ENCODE results near the gene FBXO47.
"Not testable (repeated sequence)": the region's sequence is repeated elsewhere in the genome, so short reads cannot be mapped to it uniquely, and the experiment has no call there.

The FBXO47 gene

DNA sequence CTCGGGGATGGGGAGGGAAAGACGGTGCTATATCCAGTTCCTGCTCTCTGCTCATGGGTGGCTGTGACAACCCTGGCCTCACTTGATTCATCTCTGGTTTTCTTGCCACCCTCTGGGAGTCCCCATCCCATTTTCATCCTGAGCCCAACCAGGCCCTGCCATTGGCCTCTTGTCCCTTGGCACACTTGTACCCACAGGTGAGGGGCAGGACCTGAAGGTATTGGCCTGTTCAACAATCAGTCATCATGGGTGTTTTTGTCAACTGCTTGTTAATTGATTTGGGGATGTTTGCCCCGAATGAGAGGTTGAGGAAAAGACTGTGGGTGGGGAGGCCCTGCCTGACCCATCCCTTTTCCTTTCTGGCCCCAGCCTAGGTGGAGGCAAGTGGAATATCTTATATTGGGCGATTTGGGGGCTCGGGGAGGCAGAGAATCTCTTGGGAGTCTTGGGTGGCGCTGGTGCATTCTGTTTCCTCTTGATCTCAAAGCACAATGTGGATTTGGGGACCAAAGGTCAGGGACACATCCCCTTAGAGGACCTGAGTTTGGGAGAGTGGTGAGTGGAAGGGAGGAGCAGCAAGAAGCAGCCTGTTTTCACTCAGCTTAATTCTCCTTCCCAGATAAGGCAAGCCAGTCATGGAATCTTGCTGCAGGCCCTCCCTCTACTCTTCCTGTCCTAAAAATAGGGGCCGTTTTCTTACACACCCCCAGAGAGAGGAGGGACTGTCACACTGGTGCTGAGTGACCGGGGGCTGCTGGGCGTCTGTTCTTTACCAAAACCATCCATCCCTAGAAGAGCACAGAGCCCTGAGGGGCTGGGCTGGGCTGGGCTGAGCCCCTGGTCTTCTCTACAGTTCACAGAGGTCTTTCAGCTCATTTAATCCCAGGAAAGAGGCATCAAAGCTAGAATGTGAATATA, 46.6 kb downstream of the FBXO47 start:
- DNase-seq: no peak

DNA sequence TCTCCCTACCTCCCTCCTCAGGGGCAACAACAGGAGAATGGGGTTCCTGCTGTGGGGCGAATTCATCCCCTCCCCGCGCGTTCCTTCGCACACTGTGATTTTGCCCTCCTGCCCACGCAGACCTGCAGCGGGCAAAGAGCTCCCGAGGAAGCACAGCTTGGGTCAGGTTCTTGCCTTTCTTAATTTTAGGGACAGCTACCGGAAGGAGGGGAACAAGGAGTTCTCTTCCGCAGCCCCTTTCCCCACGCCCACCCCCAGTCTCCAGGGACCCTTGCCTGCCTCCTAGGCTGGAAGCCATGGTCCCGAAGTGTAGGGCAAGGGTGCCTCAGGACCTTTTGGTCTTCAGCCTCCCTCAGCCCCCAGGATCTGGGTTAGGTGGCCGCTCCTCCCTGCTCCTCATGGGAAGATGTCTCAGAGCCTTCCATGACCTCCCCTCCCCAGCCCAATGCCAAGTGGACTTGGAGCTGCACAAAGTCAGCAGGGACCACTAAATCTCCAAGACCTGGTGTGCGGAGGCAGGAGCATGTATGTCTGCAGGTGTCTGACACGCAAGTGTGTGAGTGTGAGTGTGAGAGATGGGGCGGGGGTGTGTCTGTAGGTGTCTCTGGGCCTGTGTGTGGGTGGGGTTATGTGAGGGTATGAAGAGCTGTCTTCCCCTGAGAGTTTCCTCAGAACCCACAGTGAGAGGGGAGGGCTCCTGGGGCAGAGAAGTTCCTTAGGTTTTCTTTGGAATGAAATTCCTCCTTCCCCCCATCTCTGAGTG, 47.7 kb downstream of the FBXO47 start:
- DNase-seq: no peak

DNA sequence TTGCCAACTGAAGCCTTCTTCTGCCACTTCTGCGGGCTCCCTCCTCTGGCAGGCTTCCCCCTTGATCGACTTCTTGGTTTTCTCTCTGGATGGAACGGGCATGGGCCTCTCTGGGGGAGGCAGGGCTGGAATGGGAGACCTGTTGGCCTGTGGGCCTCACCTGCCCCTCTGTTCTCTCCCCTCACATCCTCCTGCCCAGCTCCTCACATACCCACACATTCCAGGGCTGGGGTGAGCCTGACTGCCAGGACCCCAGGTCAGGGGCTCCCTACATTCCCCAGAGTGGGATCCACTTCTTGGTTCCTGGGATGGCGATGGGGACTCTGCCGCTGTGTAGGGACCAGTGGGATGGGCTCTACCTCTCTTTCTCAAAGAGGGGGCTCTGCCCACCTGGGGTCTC, 48.3 kb downstream of the FBXO47 start:
- no peak for DNase-seq

DNA sequence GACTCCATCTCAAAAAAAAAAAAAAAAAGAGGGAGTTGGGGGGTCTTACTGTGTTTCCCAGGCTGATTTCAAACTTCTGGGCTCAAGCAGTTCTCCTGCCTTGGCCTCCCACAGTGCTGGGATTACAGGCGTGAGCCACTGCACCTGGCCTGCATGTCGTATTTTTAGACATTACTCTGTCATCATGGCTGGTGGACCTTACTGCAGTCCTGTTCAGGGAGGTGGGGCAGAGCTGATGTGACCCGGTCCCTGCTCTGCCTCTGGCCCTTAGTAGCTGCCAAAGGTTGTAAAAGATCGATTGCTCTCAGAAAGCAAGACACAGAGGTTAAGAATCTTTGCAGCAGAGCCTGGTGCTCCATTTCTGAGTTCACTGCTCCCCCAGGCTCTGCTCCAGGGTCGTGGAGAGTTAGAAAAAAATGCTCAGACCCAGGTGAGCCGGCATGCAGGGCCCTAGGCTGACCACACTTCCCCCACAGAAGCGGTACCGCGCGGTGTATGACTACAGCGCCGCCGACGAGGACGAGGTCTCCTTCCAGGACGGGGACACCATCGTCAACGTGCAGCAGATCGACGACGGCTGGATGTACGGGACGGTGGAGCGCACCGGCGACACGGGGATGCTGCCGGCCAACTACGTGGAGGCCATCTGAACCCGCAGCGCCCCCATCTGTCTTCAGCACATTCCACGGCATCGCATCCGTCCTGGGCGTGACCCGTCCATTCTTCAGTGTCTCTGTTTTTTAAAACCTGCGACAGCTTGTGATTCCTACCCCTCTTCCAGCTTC, 48.9 kb downstream of the FBXO47 start:
- no peak for DNase-seq

DNA sequence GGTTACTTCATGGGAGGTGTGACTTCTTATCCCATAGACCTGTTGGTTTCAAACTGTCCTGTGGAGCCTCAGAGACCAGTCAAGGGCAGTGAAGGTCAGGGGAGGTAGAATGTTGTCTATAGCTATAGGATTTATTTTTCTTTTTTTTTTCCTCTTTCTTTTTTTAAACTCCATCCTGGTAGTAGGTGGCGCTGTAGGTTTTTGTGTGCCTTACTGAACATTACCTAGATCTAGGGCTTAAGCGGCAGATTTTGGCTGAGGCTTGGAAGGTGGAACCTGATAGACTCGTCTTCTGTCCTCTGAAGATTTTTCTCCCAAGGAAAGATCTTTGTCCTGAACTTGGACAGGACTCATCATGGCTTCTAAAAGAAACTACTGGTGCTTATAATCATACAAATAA, 49.9 kb downstream of the FBXO47 start:
- peak; percentile 19 for DNase-seq

GRCh38 chr17:38916771-38917170, 50.4 kb downstream of the FBXO47 start:
- no peak for DNase-seq

GRCh38 chr17:38915639-38915995, 51.6 kb downstream of the FBXO47 start:
- no peak for DNase-seq

- no peak for DNase-seq
Observed at GRCh38 chr17:38914741-38915638, 52.2 kb downstream of the FBXO47 start.

DNA sequence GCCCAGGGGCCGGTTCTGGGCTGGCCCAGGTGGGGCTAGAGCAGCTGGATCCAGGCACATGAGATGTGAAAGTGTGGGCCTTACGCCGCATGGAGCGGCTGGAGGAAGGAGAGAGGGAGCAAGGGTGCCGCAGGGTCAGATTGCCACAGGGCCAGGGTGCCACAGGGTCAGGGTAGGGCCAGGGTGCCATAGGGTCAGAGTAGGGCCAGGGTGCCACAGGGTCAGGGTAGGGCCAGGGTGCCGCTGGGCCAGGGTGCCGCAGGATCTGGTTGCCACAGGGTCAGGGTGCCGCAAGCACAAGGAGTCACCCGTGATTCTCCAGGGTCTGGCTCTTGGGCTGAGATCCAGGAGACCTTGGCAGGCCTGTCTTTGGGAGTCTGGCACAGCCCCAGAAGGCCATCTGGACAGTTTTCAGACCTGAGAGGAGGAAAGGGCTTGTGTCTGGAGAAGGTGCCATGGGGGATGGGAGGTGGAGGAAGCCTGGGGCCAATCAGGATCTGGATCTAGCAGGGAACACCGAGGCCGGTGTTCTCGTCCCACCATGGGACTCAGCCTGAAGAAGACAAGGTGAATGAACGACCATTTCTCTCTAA, 54.9 kb downstream of the FBXO47 start:
- no peak for DNase-seq

DNA sequence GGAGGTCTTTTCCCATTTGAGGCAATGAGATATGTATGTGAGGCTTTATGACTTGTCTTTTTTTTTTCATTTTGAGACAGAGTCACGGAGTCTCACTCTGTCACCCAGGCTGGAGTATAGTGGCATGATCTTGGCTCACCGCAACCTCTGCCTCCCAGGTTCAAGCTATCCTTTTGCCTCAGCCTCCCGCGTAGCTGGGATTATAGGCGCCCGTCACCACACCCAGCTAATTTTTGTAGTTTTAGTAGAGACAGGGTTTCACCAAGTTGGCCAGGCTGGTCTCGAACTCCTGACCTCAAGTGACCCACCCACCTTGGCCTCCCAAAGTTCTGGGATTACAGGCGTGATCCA, 55.5 kb downstream of the FBXO47 start:
- DNase-seq: not testable (repeated sequence)

DNA sequence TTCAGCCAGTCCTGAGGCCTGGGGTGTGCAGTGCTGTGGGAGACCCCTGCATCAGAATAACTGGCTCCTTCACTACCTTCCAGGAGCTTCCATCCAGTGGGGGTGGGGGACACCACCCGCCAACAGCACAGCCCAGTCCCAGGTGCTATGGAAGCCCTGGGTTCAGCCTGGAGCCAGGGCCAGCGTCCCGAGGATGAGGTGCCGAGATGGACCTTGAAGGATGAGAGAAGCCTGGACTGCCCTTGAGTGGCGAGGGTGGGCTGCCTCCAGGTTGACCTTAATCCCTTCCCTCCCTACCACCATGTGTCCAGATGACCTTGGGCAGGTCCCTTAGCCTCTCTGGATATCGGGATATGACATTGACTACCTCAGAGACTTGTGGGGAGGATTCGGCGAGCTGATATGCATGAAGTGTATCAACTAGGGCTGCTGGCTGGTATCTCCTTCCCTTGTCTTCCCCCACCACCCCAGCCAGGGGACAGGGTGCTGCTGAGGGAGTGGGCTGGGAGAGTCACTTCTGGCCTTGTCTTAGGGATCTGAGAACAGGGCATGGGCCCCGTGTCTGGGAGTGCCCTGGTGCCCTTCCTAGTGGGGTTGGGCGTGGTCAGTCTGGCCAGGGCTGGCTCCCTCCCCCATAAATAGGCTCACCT, 56.0 kb downstream of the FBXO47 start:
- DNase-seq: no peak

- DNase-seq: no peak
Observed at GRCh38 chr17:38910325-38910724, 56.9 kb downstream of the FBXO47 start.

DNA sequence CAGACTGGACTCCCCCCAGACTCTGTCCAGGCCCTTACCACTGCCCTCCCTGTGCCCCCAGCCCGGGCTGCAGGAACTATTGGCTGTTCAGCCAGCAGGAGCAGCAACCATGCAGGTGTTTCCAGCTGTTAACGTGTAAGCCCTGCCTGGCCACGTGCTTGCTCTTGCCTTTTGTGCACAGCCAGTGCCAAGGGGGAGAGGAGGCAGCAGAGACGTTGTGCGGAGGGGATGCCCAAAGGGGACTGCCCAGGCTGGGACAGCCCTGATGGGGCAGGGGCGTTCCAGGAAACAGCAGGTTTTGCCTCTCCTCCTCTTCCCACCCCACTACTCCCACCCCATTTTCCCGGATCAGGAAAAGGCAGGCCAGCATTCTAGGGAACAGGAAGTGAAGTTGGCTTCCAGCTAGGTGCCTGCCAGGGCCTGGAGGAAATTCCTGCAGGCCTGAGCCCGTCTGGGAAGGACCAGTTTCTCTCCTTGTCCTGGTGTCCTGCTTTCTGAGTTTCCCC, 58.5 kb downstream of the FBXO47 start:
- no peak for DNase-seq

GRCh38 chr17:38907930-38908675, 59.1 kb downstream of the FBXO47 start:
- DNase-seq: no peak

DNA sequence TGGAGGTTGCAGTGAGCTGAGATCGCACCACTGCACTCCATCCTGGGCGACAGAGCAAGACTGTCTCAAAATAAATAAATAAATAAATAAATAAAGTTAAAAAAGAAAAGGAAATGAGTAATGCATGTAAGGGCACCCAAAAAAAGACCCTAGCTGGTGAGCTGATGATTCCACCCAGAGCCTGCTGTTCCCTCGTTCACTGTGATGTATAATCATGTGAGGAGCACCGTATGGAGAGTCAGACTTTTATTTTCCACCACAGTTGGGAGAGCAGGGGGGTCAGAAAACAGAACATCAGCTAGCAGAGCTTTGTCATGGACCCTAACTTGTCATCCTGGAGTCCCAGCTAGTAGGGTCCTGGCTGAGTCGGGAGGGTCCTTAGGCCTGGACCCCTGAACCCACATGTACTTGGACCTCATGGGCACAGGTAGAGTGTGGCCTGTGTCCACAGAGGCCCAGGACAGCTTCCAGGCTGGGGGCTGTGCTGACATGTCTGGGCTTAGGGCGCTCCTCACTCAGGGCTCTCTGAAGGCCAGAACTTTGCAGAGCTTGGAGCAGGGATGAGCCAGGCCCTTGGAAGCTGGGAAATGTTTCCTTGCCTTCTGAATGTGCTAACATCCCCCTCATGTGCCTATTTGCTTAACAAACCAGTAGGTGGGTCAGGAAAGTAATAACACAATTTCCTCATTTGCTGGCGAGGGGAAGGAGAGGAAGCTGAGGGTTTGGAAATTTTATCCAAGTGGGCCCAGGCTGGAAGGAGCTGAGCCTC, 60.6 kb downstream of the FBXO47 start:
- no peak for DNase-seq

- DNase-seq: no peak
Observed at GRCh38 chr17:38905375-38905774, 61.8 kb downstream of the FBXO47 start.

GRCh38 chr17:38904892-38905291, 62.3 kb downstream of the FBXO47 start:
- DNase-seq: no peak

GRCh38 chr17:38903404-38903803, 63.8 kb downstream of the FBXO47 start:
- no peak for DNase-seq

- DNase-seq: peak; percentile 94
Observed at GRCh38 chr17:38900978-38901656, 66.1 kb downstream of the FBXO47 start.

Measured in OCI-M1 (cell line).